Stimulated activated naive B cell treated with anti-CD40 and anti-IgM and Interleukin-4, amounts not matched to agents 10 μg/mL and 1 μg/mL and 100 μg/mL, for 72 hours (primary cell): ENCODE data around the gene EEPD1.

Experiments used
- ATAC-seq, 2 donors: fragments of 150-1000 bp; cut with Tn5 transposase; replicated peaks; 2 replicates each; pipeline ENCODE4 v1.10.0; 2021; ENCODE audit warnings: moderate library complexity in 1 of 2
- DNase-seq: peaks from one replicate; pipeline ENCODE4 v3.0.0; 2021
- H3K27ac Mint-ChIP-seq: one replicate; pipeline ENCODE4 v1.8.0; 2022; ENCODE audit warnings: mild to moderate bottlenecking, mixed read lengths
- H3K27me3 Mint-ChIP-seq, 2 donors: one replicate each; pipeline ENCODE4 v1.8.0; 2022; ENCODE audit warnings: mixed read lengths in 2 of 2
- H3K36me3 Mint-ChIP-seq, 2 donors: one replicate each; pipeline ENCODE4 v1.8.0; 2022; ENCODE audit warnings: mixed read lengths in 2 of 2, mild to moderate bottlenecking in 1 of 2
- H3K4me1 Mint-ChIP-seq, 2 donors: one replicate each; pipeline ENCODE4 v1.8.0; 2022; ENCODE audit warnings: mixed read lengths in 2 of 2, mild to moderate bottlenecking in 1 of 2
- H3K4me3 Mint-ChIP-seq, 2 donors: one replicate each; pipeline ENCODE4 v1.8.0; 2022; ENCODE audit warnings: mild to moderate bottlenecking in 2 of 2, mixed read lengths in 2 of 2, moderate library complexity in 1 of 2
- H3K9me3 Mint-ChIP-seq, 2 donors: one replicate each; pipeline ENCODE4 v1.8.0; 2022; ENCODE audit warnings: mixed read lengths in 2 of 2, mild to moderate bottlenecking in 1 of 2

EEPD1 gene

GRCh38 chr7:36157527-36158320 lies 4.7 kb downstream of the EEPD1 start:
- no peak for DNase-seq
- Mint-ChIP-seq H3K27me3 (peaks cover 7 to 16% of the 10 kb centered on the region in 2 donors), H3K4me1 (peaks cover 4 to 11% of the 10 kb centered on the region in 2 donors), H3K27ac (no peak overlapping the region), H3K9me3 (no peaks in the 10 kb centered on the region), H3K36me3 (no peaks in the 10 kb centered on the region), H3K4me3 (no peak overlapping the region)
- no peak for ATAC-seq

DNA sequence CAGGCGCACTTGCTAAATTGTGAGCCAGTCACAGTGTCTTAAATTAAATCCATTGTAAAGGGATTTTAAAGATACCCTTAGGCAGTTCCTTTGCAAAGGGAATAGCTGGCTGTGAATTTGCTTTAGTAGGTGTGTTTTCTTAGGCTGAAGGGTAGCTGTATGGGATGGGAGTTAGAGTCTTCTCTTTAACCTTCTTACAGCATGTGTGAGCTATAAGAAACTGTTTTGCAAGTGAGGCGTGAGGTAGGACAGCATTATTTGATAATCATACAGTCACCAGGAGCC lies 5.2 kb downstream of the EEPD1 start:
- no peak for DNase-seq
- H3K36me3 Mint-ChIP-seq: no peaks in the 10 kb centered on the region
- no peak for ATAC-seq
- H3K27me3 Mint-ChIP-seq: peaks cover 7 to 16% of the 10 kb centered on the region in 2 donors
- no peak overlapping the region for H3K27ac Mint-ChIP-seq
- H3K4me1 Mint-ChIP-seq: peaks cover 4 to 11% of the 10 kb centered on the region in 2 donors
- no peaks in the 10 kb centered on the region for H3K9me3 Mint-ChIP-seq
- H3K4me3 Mint-ChIP-seq: no peak overlapping the region

GRCh38 chr7:36159618-36160017 lies 6.6 kb downstream of the EEPD1 start:
- Mint-ChIP-seq H3K4me3 (no peak overlapping the region), H3K4me1 (no peaks in the 10 kb centered on the region), H3K36me3 (no peaks in the 10 kb centered on the region), H3K27ac (no peak overlapping the region), H3K9me3 (no peaks in the 10 kb centered on the region), H3K27me3 (peaks cover 0 to 12% of the 10 kb centered on the region in 2 donors)
- ATAC-seq: no peak
- DNase-seq: no peak

GRCh38 chr7:36160313-36160712 lies 7.3 kb downstream of the EEPD1 start:
- H3K27me3 Mint-ChIP-seq: peaks cover 0 to 7% of the 10 kb centered on the region in 2 donors
- ATAC-seq (no peak), DNase-seq (no peak)
- H3K36me3 Mint-ChIP-seq: no peaks in the 10 kb centered on the region
- no peak overlapping the region for H3K4me3 Mint-ChIP-seq
- no peaks in the 10 kb centered on the region for H3K4me1 Mint-ChIP-seq
- H3K27ac Mint-ChIP-seq: no peak overlapping the region
- H3K9me3 Mint-ChIP-seq: no peaks in the 10 kb centered on the region

DNA sequence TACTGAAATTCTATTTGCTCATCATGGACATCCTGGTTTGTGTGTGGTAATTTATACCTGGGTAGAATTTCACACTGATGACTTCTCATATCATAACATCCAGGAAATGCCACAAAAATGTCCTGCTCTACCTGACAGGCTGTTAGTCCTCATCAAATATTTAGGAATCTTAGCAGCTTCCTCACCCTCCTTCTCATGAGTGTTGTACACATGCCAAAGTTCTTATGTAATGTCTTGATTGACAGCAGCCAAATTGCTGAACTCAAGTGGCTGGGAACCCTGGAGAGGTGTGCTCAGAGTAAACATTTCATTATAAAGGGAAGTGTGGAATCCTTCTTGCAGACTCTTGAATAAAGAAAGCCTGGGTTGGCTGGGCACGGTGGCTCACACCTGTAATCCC lies 8.9 kb downstream of the EEPD1 start:
- DNase-seq: no peak
- ATAC-seq: no peak
- H3K27ac Mint-ChIP-seq: no peak overlapping the region
- H3K4me1 Mint-ChIP-seq: no peaks in the 10 kb centered on the region
- H3K4me3 Mint-ChIP-seq: no peak overlapping the region
- no peaks in the 10 kb centered on the region for H3K36me3 Mint-ChIP-seq
- no peaks in the 10 kb centered on the region for H3K9me3 Mint-ChIP-seq
- no peaks in the 10 kb centered on the region for H3K27me3 Mint-ChIP-seq

GRCh38 chr7:36165059-36165458 lies 12.0 kb downstream of the EEPD1 start:
- Mint-ChIP-seq H3K4me1 (no peaks in the 10 kb centered on the region), H3K9me3 (no peaks in the 10 kb centered on the region), H3K4me3 (no peak overlapping the region), H3K27me3 (no peaks in the 10 kb centered on the region), H3K36me3 (no peaks in the 10 kb centered on the region), H3K27ac (no peak overlapping the region)
- no peak for ATAC-seq
- DNase-seq: no peak

DNA sequence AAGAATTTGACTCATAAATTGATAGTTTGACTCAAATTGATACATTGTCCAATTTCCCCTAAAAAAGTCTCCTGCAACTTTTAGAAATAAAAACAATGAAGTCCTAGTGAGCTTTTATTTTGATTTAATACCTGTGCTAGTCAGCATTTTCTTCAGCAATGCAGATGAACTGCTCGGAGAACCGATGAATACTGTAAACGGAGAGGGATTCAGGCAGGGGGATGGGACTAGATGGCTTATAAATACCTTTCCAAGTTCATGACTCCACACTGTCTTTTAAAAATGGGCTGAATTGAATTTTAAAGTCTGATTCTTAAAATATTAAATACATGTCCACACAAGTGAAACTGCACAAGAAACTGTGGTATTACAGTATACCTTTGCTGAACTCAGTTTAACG lies 12.7 kb downstream of the EEPD1 start:
- DNase-seq (no peak), ATAC-seq (no peak)
- Mint-ChIP-seq H3K9me3 (no peaks in the 10 kb centered on the region), H3K27me3 (no peaks in the 10 kb centered on the region), H3K27ac (no peak overlapping the region), H3K36me3 (no peaks in the 10 kb centered on the region), H3K4me1 (no peaks in the 10 kb centered on the region), H3K4me3 (no peak overlapping the region)

- no peak overlapping the region for H3K4me3 Mint-ChIP-seq
These were observed 14.5 kb downstream of the EEPD1 start for GRCh38 chr7:36167403-36168050.

DNA sequence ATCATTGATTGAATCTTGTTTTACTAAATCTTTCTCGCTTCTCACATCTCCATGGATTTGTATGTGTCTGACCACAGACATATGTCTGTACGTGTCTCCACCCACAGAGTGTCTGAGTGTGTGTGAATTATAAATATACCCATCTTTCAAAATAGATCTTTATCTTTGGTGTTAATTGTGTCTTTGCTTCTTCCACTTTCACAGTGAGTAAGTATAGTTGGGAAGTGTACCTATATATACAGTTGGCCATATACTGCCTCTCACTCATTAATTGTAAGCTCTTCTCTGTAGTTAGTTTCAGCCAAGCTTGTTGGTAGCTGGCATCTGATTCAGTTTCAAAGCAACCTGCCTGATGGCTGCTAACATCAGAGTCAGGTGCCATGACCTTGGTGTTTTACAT lies 18.4 kb downstream of the EEPD1 start:
- Mint-ChIP-seq H3K4me1 (peaks cover 4 to 8% of the 10 kb centered on the region in 2 donors), H3K27ac (no peak overlapping the region), H3K4me3 (no peak overlapping the region), H3K27me3 (peaks cover 5 to 6% of the 10 kb centered on the region in 2 donors), H3K9me3 (no peaks in the 10 kb centered on the region), H3K36me3 (peaks cover 0 to 3% of the 10 kb centered on the region in 2 donors)
- DNase-seq: no peak
- peak in 1 of 2 donors; percentile 31 for ATAC-seq

More at GRCh38 chr7:36167403-36168050, 14.5 kb downstream of the EEPD1 start:
- no peak for DNase-seq
- Mint-ChIP-seq H3K27ac (no peak overlapping the region), H3K27me3 (no peaks in the 10 kb centered on the region), H3K36me3 (no peaks in the 10 kb centered on the region), H3K9me3 (no peaks in the 10 kb centered on the region), H3K4me1 (no peaks in the 10 kb centered on the region)
- ATAC-seq: no peak

DNA sequence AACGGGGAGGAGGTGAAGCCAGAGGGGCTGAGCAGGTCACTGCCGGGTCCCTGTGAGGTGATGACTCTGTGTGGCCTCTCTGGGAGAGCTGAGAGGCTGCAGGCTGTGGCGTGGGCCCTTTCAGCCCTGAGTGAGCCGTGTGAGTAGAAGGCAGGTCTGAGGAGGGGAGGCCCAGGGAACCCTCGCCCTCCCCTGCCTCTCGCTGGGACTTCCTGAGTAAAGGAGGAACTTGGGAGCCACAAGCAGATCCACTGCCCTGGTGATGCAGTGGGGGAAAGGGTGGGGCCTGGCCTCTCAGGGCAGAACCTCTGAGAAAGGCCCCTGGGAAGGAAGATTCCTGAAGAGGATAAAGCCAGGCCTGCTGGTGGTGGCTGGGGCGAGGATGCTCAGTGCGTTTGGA lies 22.8 kb downstream of the EEPD1 start:
- Mint-ChIP-seq H3K9me3 (no peaks in the 10 kb centered on the region), H3K27me3 (peaks cover 5 to 9% of the 10 kb centered on the region in 2 donors), H3K4me3 (no peak overlapping the region), H3K27ac (peak overlapping the region; percentile 68), H3K4me1 (peaks cover 4 to 8% of the 10 kb centered on the region in 2 donors), H3K36me3 (peaks cover 0 to 3% of the 10 kb centered on the region in 2 donors)
- peak; percentile 36 to 38 for ATAC-seq
- DNase-seq: no peak

DNA sequence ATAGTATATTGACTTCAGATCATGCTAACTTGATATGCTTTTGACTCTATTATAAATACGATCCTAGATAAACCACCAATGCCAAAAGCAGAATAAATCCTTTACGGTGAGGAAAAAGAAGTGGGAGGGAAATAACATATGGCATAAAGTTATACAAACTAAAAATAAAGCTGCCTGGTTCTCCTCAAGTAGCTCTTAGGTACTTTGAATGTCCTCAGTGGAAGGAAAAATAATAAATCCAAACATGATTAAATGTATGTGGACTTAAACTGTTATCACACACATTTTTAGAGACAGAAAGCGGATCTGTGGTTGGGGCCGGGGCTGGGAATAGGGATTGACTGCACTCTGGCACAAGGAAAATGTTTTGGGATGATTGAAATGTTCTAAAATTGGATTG lies 23.6 kb downstream of the EEPD1 start:
- Mint-ChIP-seq H3K36me3 (peaks cover 0 to 3% of the 10 kb centered on the region in 2 donors), H3K4me3 (no peak overlapping the region), H3K27me3 (peaks cover 5 to 15% of the 10 kb centered on the region in 2 donors), H3K4me1 (peaks cover 4 to 8% of the 10 kb centered on the region in 2 donors), H3K9me3 (no peaks in the 10 kb centered on the region), H3K27ac (no peak overlapping the region)
- DNase-seq: no peak
- ATAC-seq: no peak

DNA sequence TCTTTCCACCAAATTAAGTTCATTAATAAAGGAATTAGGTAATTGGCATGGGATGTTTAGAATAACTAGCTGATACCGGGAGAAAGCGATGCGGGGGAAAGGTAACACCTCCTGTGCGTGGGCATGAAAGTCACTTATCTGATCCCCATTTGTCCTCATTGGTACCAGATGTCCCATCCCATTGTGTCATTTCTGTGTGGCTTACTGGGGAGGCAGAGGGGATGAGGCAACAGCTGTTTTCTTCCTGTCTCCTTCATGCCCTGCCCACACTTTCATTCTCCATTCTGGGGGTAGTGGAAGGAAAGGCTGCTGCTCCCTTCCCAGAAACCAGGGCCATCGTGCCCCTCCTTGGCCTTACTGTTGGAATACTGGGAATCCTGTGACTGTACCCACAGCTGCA lies 27.1 kb downstream of the EEPD1 start:
- ATAC-seq: no peak
- Mint-ChIP-seq H3K27me3 (peaks cover 5 to 9% of the 10 kb centered on the region in 2 donors), H3K9me3 (no peaks in the 10 kb centered on the region), H3K4me3 (no peak overlapping the region), H3K27ac (no peak overlapping the region), H3K4me1 (peaks cover 4 to 8% of the 10 kb centered on the region in 2 donors), H3K36me3 (no peaks in the 10 kb centered on the region)
- no peak for DNase-seq

GRCh38 chr7:36181668-36182067 lies 28.6 kb downstream of the EEPD1 start:
- Mint-ChIP-seq H3K4me3 (no peak overlapping the region), H3K27me3 (peaks cover 0 to 9% of the 10 kb centered on the region in 2 donors), H3K4me1 (no peaks in the 10 kb centered on the region), H3K27ac (no peak overlapping the region), H3K9me3 (peaks cover 0 to 2% of the 10 kb centered on the region in 2 donors), H3K36me3 (no peaks in the 10 kb centered on the region)
- DNase-seq (no peak), ATAC-seq (no peak)

DNA sequence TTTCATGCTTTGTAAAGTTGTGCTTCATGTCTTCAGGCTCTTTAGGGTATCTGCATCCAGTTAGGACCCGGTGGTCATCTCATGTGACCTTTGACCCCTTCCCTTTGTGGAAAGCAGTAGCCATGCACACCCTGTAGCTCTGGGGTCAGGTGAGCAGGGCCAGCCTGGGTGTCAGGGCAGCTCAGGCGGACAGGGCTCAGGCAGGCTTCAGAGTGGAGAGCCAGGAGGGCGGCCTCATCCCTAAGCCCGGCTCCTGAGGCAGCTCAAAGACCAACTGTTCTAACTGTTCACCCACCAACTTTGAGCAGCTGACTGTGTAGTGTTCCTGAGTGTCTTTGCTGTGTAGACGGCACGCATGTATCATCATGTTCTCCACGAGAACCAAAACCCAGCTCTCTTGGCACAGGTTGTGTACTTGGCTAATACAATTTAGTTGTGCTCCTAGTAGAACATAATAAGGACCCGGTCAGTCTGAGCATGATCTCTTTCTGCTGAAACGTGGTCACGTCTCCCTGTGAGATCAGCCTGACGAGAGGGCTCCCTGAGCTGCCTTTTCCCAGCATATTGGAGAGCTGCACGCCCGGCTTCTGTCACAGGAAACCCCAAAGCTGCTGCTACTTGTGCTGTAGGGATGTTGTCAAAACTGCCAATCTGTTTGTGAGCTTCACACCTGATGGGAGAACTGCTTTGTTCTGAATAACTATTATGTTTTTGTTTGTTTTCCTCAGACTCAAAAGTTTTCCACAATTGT lies 30.0 kb downstream of the EEPD1 start:
- no peak overlapping the region for H3K27ac Mint-ChIP-seq
- H3K9me3 Mint-ChIP-seq: peaks cover 0 to 2% of the 10 kb centered on the region in 2 donors
- peaks cover 0 to under 1% of the 10 kb centered on the region in 2 donors for H3K4me1 Mint-ChIP-seq
- peaks cover 0 to 9% of the 10 kb centered on the region in 2 donors for H3K27me3 Mint-ChIP-seq
- ATAC-seq: no peak
- H3K4me3 Mint-ChIP-seq: no peak overlapping the region
- no peaks in the 10 kb centered on the region for H3K36me3 Mint-ChIP-seq
- DNase-seq: no peak
